ENCODE data around the gene KBTBD6.
"Not testable (repeated sequence)": the region's sequence is repeated elsewhere in the genome, so short reads cannot be mapped to it uniquely, and the experiment has no call there.

Gene KBTBD6

GRCh38 chr13:41136396-41137031, 3.9 kb upstream of the KBTBD6 start:
- H3K4me2 ChIP-seq (ENCODE audit: low read depth, low read length, poor library complexity, severe bottlenecking): no peak overlapping the region
- no peaks in the 10 kb centered on the region for H4K20me1 ChIP-seq (ENCODE audit: insufficient read depth, low read length, poor library complexity, severe bottlenecking)
- H3K27me3 ChIP-seq (ENCODE audit: insufficient read depth, low read length, poor library complexity, severe bottlenecking): no peaks in the 10 kb centered on the region
- TF ChIP-seq CTCF (conservative IDR thresholded peaks at IDR 0.05; ENCODE audit: low read length): no peak
- no peak for TF ChIP-seq EZH2phosphoT487 (IDR thresholded peaks at IDR 0.05; ENCODE audit: borderline replicate concordance)
- no peaks in the 10 kb centered on the region for H3F3A ChIP-seq (ENCODE audit: low read depth)
- no peaks in the 10 kb centered on the region for H3K9me2 ChIP-seq (replicated peaks; ENCODE audit: low read depth, low read length)
- no peaks in the 10 kb centered on the region for H3K9me3 ChIP-seq (ENCODE audit: insufficient read depth, low read depth, low read length)
- no peak overlapping the region for H2AFZ ChIP-seq (ENCODE audit: low read length)
- H3K36me3 ChIP-seq (ENCODE audit: insufficient read depth, low read length): no peaks in the 10 kb centered on the region
- H3K9ac ChIP-seq (ENCODE audit: low read depth, low read length, poor library complexity, severe bottlenecking): no peak overlapping the region
- no peak overlapping the region for H3K4me3 ChIP-seq (ENCODE audit: low read length, poor library complexity, severe bottlenecking)
- peaks cover 21% of the 10 kb centered on the region for H3K79me2 ChIP-seq (ENCODE audit: insufficient read depth, low read length)
- peaks cover 8% of the 10 kb centered on the region for H3K4me1 ChIP-seq (ENCODE audit: insufficient read depth, low read length, poor library complexity, severe bottlenecking)

GRCh38 chr13:41133951-41134350, 1.3 kb upstream of the KBTBD6 start:
- H2AFZ ChIP-seq (ENCODE audit: low read length): no peak overlapping the region
- H3K27me3 ChIP-seq (ENCODE audit: insufficient read depth, low read length, poor library complexity, severe bottlenecking): no peaks in the 10 kb centered on the region
- peaks cover 29% of the 10 kb centered on the region for H3K4me1 ChIP-seq (ENCODE audit: insufficient read depth, low read length, poor library complexity, severe bottlenecking)
- TF ChIP-seq EZH2phosphoT487 (IDR thresholded peaks at IDR 0.05; ENCODE audit: borderline replicate concordance) (no peak), CTCF (conservative IDR thresholded peaks at IDR 0.05; ENCODE audit: low read length) (no peak)
- H3K4me3 ChIP-seq (ENCODE audit: low read length, poor library complexity, severe bottlenecking): peak overlapping the region; percentile 87
- no peak overlapping the region for H3K9ac ChIP-seq (ENCODE audit: low read depth, low read length, poor library complexity, severe bottlenecking)
- no peaks in the 10 kb centered on the region for H3F3A ChIP-seq (ENCODE audit: low read depth)
- H3K79me2 ChIP-seq (ENCODE audit: insufficient read depth, low read length): peaks cover 44% of the 10 kb centered on the region
- H3K9me3 ChIP-seq (ENCODE audit: insufficient read depth, low read depth, low read length): no peaks in the 10 kb centered on the region
- H3K36me3 ChIP-seq (ENCODE audit: insufficient read depth, low read length): no peaks in the 10 kb centered on the region
- peak overlapping the region; percentile 79 for H3K4me2 ChIP-seq (ENCODE audit: low read depth, low read length, poor library complexity, severe bottlenecking)
- peaks cover 15% of the 10 kb centered on the region for H4K20me1 ChIP-seq (ENCODE audit: insufficient read depth, low read length, poor library complexity, severe bottlenecking)
- H3K9me2 ChIP-seq (replicated peaks; ENCODE audit: low read depth, low read length): no peaks in the 10 kb centered on the region

GRCh38 chr13:41131660-41132511, 716 bp downstream of the KBTBD6 start:
- Histone ChIP-seq H3K79me2 (ENCODE audit: insufficient read depth, low read length) (peaks cover 59% of the 10 kb centered on the region), H3K4me3 (ENCODE audit: low read length, poor library complexity, severe bottlenecking) (peak overlapping the region; percentile 87), H3K4me2 (ENCODE audit: low read depth, low read length, poor library complexity, severe bottlenecking) (peak overlapping the region; percentile 94), H3K9ac (ENCODE audit: low read depth, low read length, poor library complexity, severe bottlenecking) (peak overlapping the region; percentile 84), H3K4me1 (ENCODE audit: insufficient read depth, low read length, poor library complexity, severe bottlenecking) (peaks cover 44% of the 10 kb centered on the region), H4K20me1 (ENCODE audit: insufficient read depth, low read length, poor library complexity, severe bottlenecking) (peaks cover 18% of the 10 kb centered on the region), H2AFZ (ENCODE audit: low read length) (peak overlapping the region; percentile 97)
- not testable (repeated sequence) for H3F3A ChIP-seq (ENCODE audit: low read depth); H3K9me2 ChIP-seq (replicated peaks; ENCODE audit: low read depth, low read length); H3K9me3 ChIP-seq (ENCODE audit: insufficient read depth, low read depth, low read length); H3K36me3 ChIP-seq (ENCODE audit: insufficient read depth, low read length); H3K27me3 ChIP-seq (ENCODE audit: insufficient read depth, low read length, poor library complexity, severe bottlenecking)

- peak overlapping the region; percentile 94 for H3K4me2 ChIP-seq (ENCODE audit: low read depth, low read length, poor library complexity, severe bottlenecking)
- H3K4me3 ChIP-seq (ENCODE audit: low read length, poor library complexity, severe bottlenecking): peak overlapping the region; percentile 87
- H3K4me1 ChIP-seq (ENCODE audit: insufficient read depth, low read length, poor library complexity, severe bottlenecking): peaks cover 44% of the 10 kb centered on the region
- peak overlapping the region; percentile 84 for H3K9ac ChIP-seq (ENCODE audit: low read depth, low read length, poor library complexity, severe bottlenecking)
- not testable (repeated sequence) for H3K36me3 ChIP-seq (ENCODE audit: insufficient read depth, low read length); H2AFZ ChIP-seq (ENCODE audit: low read length); H3K9me3 ChIP-seq (ENCODE audit: insufficient read depth, low read depth, low read length); H3F3A ChIP-seq (ENCODE audit: low read depth); H3K9me2 ChIP-seq (replicated peaks; ENCODE audit: low read depth, low read length); H3K27me3 ChIP-seq (ENCODE audit: insufficient read depth, low read length, poor library complexity, severe bottlenecking)
- peaks cover 18% of the 10 kb centered on the region for H4K20me1 ChIP-seq (ENCODE audit: insufficient read depth, low read length, poor library complexity, severe bottlenecking)
- peaks cover 59% of the 10 kb centered on the region for H3K79me2 ChIP-seq (ENCODE audit: insufficient read depth, low read length)
Measured at GRCh38 chr13:41131189-41131588, 1.4 kb downstream of the KBTBD6 start.
